GM23248 (cell line): ENCODE data around the gene PAK1. TPM values are rescaled to one million over a fixed set of nuclear protein-coding genes. Genes with fewer than 3 reads are reported as not detected.
"Not testable (repeated sequence)": the region's sequence is repeated elsewhere in the genome, so short reads cannot be mapped to it uniquely, and the experiment has no call there.

Experiments
- DNase-seq: peaks from one replicate; pipeline ENCODE4 v3.0.0-alpha.2; 2015
- H2AFZ ChIP-seq: fragments of 200-600 bp; sonication (generic); 2 replicates; pipeline ENCODE4 v1.6.1; 2016; ENCODE audit warnings: antibody characterized with exemption
- H3F3A ChIP-seq: fragments of 200-600 bp; sonication (generic); 2 replicates; pipeline ENCODE4 v1.6.1; 2016; ENCODE audit warnings: mild to moderate bottlenecking, antibody characterized with exemption, mixed run types; ENCODE audit not compliant: insufficient read depth
- H3K27ac ChIP-seq: fragments of 200-600 bp; sonication (generic); 2 replicates; pipeline ENCODE4 v1.5.1; 2016; ENCODE audit warnings: mild to moderate bottlenecking
- H3K27me3 ChIP-seq: fragments of 200-600 bp; sonication (generic); replicated peaks from 2 replicates; pipeline ENCODE4 v1.6.1; 2016; ENCODE audit warnings: mild to moderate bottlenecking; ENCODE audit not compliant: insufficient read depth
- H3K36me3 ChIP-seq: fragments of 200-600 bp; sonication (generic); 2 replicates; pipeline ENCODE4 v1.6.1; 2016; ENCODE audit warnings: low read depth, mild to moderate bottlenecking
- H3K4me1 ChIP-seq: fragments of 200-600 bp; sonication (generic); 2 replicates; pipeline ENCODE4 v1.6.1; 2016; ENCODE audit warnings: mild to moderate bottlenecking; ENCODE audit not compliant: insufficient read depth
- H3K4me2 ChIP-seq: fragments of 200-600 bp; sonication (generic); one replicate; pipeline ENCODE4 v1.6.1; 2016; ENCODE audit warnings: mild to moderate bottlenecking; ENCODE audit not compliant: unreplicated experiment
- H3K4me3 ChIP-seq: fragments of 200-600 bp; sonication (generic); 2 replicates; pipeline ENCODE4 v1.5.1; 2016; ENCODE audit warnings: mild to moderate bottlenecking
- H3K79me2 ChIP-seq: fragments of 200-600 bp; sonication (generic); 2 replicates; pipeline ENCODE4 v1.6.1; 2016; ENCODE audit warnings: mild to moderate bottlenecking; ENCODE audit not compliant: insufficient read depth
- H3K9ac ChIP-seq: fragments of 200-600 bp; sonication (generic); 2 replicates; pipeline ENCODE4 v1.6.1; 2016; ENCODE audit warnings: mild to moderate bottlenecking
- H3K9me2 ChIP-seq: fragments of 200-600 bp; sonication (generic); 2 replicates; pipeline ENCODE4 v1.6.1; 2016; ENCODE audit warnings: mixed run types, mild to moderate bottlenecking, moderate library complexity; ENCODE audit not compliant: insufficient read depth
- H3K9me3 ChIP-seq: fragments of 200-600 bp; sonication (generic); one replicate; pipeline ENCODE4 v1.6.1; 2017; ENCODE audit warnings: low read depth
- H4K20me1 ChIP-seq: fragments of 200-600 bp; sonication (generic); 2 replicates; pipeline ENCODE4 v1.6.0; 2016; ENCODE audit not compliant: insufficient read depth
- EZH2 ChIP-seq: fragments of 200-600 bp; sonication (generic); IDR thresholded peaks from 2 replicates; pipeline ENCODE4 v1.6.1; 2018; ENCODE audit warnings: antibody characterized with exemption, mild to moderate bottlenecking; ENCODE audit not compliant: insufficient read depth, poor library complexity, severe bottlenecking
- EZH2phosphoT487 ChIP-seq: fragments of 200-600 bp; sonication (generic); IDR thresholded peaks from 2 replicates; pipeline ENCODE4 v1.6.1; 2018; ENCODE audit warnings: antibody characterized with exemption, moderate library complexity, mild to moderate bottlenecking, low read depth; ENCODE audit not compliant: insufficient read depth
- WGBS, 2 experiments: methylation state at CpG; one replicate each; pipeline ENCODE4 v1.1.6; 2015 to 2017; ENCODE audit warnings: low lambda C conversion rate in 2 of 2, low coverage in 1 of 2; ENCODE audit errors: missing lambda C conversion rate in 2 of 2; 5-methylcytosine and 5-hydroxymethylcytosine counted together
- in situ Hi-C: fragments of 300-500 bp; cut with MboI; formaldehyde crosslinking; loops from 2 replicates; pipeline ENCODE4 v1.15.0; 2020
- polyA plus RNA-seq: library from polyadenylated mRNA; unstranded; fragments of >200 nt; fragmentation: Nextera tagmentation; extraction: Ambion mirVana; gene quantifications from 2 replicates; pipeline ENCODE4 v1.2.1, GENCODE V29; 2016
- total RNA-seq: library from RNA; depleted of rRNA; stranded (reverse); fragments of >200 nt; shearing (Covaris generic); gene quantifications from 2 replicates; pipeline ENCODE4 v1.2.3, GENCODE V29; 2014

PAK1 gene
- total and polyA plus RNA-seq, 2 experiments from 2014 or later, result 20.3 to 23.8 TPM

GRCh38 chr11:77301510-77301909 is 172.4 kb downstream of the PAK1 start, which contains the start of gene GDPD4:
GDPD4 (minus strand) TSS chr11:77301686; CDS start chr11:77285137, 16,549 bp downstream.
- no peak for DNase-seq
- H3F3A ChIP-seq, result no peaks in the 10 kb centered on the region
- TF ChIP-seq EZH2phosphoT487 (no peak), EZH2 (no peak)
- no peaks in the 10 kb centered on the region for H3K9me3 ChIP-seq
- H3K4me2 ChIP-seq, result no peak within 1 kb of the TSS
- no peaks in the 10 kb centered on the region for H3K4me1 ChIP-seq
- H4K20me1 ChIP-seq, result no peaks in the 10 kb centered on the region
- no peak within 1 kb of the TSS for H3K4me3 ChIP-seq
- no peaks in the 10 kb centered on the region for H3K36me3 ChIP-seq
- no peaks in the 10 kb centered on the region for H3K9me2 ChIP-seq
- no peak within 1 kb of the TSS for H3K9ac ChIP-seq
- 87 to 94% methylated on average over 10 to 15 of the region's 15 CpGs for WGBS, 2 experiments
- no peaks in the 10 kb centered on the region for H3K27me3 ChIP-seq
- no peak within 1 kb of the TSS for H2AFZ ChIP-seq
- in situ Hi-C loops, result no loop called here
- H3K79me2 ChIP-seq, result no peaks in the 10 kb centered on the region
- no peak within 1 kb of the TSS for H3K27ac ChIP-seq

- H3K9me2 ChIP-seq, result no peaks in the 10 kb centered on the region
- H3F3A ChIP-seq, result no peaks in the 10 kb centered on the region
- no peaks in the 10 kb centered on the region for H3K4me1 ChIP-seq
- TF ChIP-seq EZH2, result no peak
- no peak for TF ChIP-seq EZH2phosphoT487
- no peaks in the 10 kb centered on the region for H3K9me3 ChIP-seq
- no peaks in the 10 kb centered on the region for H3K79me2 ChIP-seq
- H3K4me2 ChIP-seq, result no peak overlapping the region
- no peak for DNase-seq
- H3K27ac ChIP-seq, result no peak overlapping the region
- in situ Hi-C loops, result no loop called here
- H2AFZ ChIP-seq, result no peak overlapping the region
- no peaks in the 10 kb centered on the region for H3K36me3 ChIP-seq
- no peak overlapping the region for H3K9ac ChIP-seq
- no peaks in the 10 kb centered on the region for H4K20me1 ChIP-seq
- no peak overlapping the region for H3K4me3 ChIP-seq
- WGBS, 2 experiments, result 70 to 72% methylated on average over 5 of the region's 5 CpGs
- no peaks in the 10 kb centered on the region for H3K27me3 ChIP-seq
These were observed 173.2 kb downstream of the PAK1 start for GRCh38 chr11:77300695-77301094.

- H3K4me2 ChIP-seq, H3K27me3 ChIP-seq, H3K9me3 ChIP-seq, in situ Hi-C loops, H3K4me3 ChIP-seq, H2AFZ ChIP-seq, H4K20me1 ChIP-seq, DNase-seq, H3K27ac ChIP-seq, H3K79me2 ChIP-seq, H3K9me2 ChIP-seq, H3F3A ChIP-seq, H3K4me1 ChIP-seq, H3K36me3 ChIP-seq, H3K9ac ChIP-seq: not testable (repeated sequence)
- WGBS, 2 experiments, result 88 to 92% methylated on average over 6 of the region's 6 CpGs
These were observed 173.9 kb downstream of the PAK1 start for GRCh38 chr11:77300028-77300427.

- Histone ChIP-seq H3K27ac (no peak overlapping the region), H3K9ac (no peak overlapping the region), H3K79me2 (no peaks in the 10 kb centered on the region), H3K4me1 (no peaks in the 10 kb centered on the region), H3K27me3 (no peaks in the 10 kb centered on the region), H3K9me2 (no peaks in the 10 kb centered on the region), H3K36me3 (no peaks in the 10 kb centered on the region), H2AFZ (no peak overlapping the region), H3K4me3 (no peak overlapping the region), H4K20me1 (no peaks in the 10 kb centered on the region), H3K9me3 (no peaks in the 10 kb centered on the region), H3K4me2 (no peak overlapping the region), H3F3A (no peaks in the 10 kb centered on the region)
- DNase-seq, result peak; percentile 19
- WGBS, 2 experiments, result 54 to 56% methylated on average over 2 of the region's 2 CpGs
- TF ChIP-seq EZH2phosphoT487 (no peak), EZH2 (no peak)
- in situ Hi-C loops, result no loop called here
These were observed 174.3 kb downstream of the PAK1 start for GRCh38 chr11:77299528-77299993.

- no peak overlapping the region for H3K9ac ChIP-seq
- H2AFZ ChIP-seq, result no peak overlapping the region
- H3K27me3 ChIP-seq, result no peaks in the 10 kb centered on the region; the same call in 1 of the 2 replicates
- H3K4me1 ChIP-seq, result no peaks in the 10 kb centered on the region
- no peak for TF ChIP-seq EZH2phosphoT487
- TF ChIP-seq EZH2, result no peak
- no peaks in the 10 kb centered on the region for H3K9me3 ChIP-seq
- H3F3A ChIP-seq, result no peaks in the 10 kb centered on the region
- H3K27ac ChIP-seq, result no peak overlapping the region
- DNase-seq, result no peak
- in situ Hi-C loops, result no loop called here
- whole genome bisulfite sequencing, 2 experiments, result 79 to 82% methylated on average over 3 of the region's 3 CpGs
- H3K9me2 ChIP-seq, result no peaks in the 10 kb centered on the region
- H3K4me3 ChIP-seq, result no peak overlapping the region
- H3K4me2 ChIP-seq, result no peak overlapping the region
- no peaks in the 10 kb centered on the region for H3K79me2 ChIP-seq
- no peaks in the 10 kb centered on the region for H4K20me1 ChIP-seq
- no peaks in the 10 kb centered on the region for H3K36me3 ChIP-seq
These were observed 179.9 kb downstream of the PAK1 start for GRCh38 chr11:77294040-77294439.
